Gastroesophageal sphincter (tissue), 3 donors: Measurements from ENCODE around the gene HOXC12.

Source experiments
- POLR2A ChIP-seq, 2 donors: fragments of 450-650 bp; IDR thresholded peaks; one replicate each; pipeline ENCODE4 v1.6.1; 2017; ENCODE audit warnings: antibody characterized with exemption in 2 of 2, mild to moderate bottlenecking in 2 of 2, moderate library complexity in 1 of 2
- TF ChIP-seq, protein P1 (sequence below), 4 experiments: fragments of 200-600 bp in 2 of 4; fragments of 450-650 bp in 2 of 4; sonication (generic) in 1 of 4; IDR thresholded peaks; one replicate each; pipeline ENCODE4 v1.5.1; 2017 to 2019; ENCODE audit warnings: antibody characterized with exemption in 4 of 4, mild to moderate bottlenecking in 2 of 4, moderate library complexity in 2 of 4

DNA sequence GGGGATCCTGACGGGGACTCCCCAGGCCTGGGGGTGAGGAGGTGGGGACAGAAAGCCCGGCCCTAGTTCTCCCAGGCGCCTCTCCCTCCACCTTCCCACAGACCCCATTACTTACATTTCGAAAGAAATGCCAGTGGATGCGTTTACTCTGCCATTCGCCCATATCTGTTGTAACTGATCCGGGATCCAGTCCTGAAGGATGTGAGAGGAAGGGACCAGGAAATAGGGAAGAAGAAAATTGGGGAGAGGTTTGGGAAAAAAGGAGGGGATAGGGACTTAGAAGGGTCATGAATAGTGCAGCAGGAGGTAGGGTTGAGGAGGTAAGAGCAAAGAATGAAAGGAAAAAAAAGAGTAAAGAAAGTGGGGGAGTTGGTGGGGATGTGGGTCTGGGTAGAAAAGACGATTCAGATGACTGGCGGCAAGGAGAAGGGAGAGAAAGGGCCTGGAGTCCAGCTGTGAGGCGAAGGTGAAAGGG lies 1.1 kb downstream of the HOXC12 start:
- TF ChIP-seq, protein P1, sequence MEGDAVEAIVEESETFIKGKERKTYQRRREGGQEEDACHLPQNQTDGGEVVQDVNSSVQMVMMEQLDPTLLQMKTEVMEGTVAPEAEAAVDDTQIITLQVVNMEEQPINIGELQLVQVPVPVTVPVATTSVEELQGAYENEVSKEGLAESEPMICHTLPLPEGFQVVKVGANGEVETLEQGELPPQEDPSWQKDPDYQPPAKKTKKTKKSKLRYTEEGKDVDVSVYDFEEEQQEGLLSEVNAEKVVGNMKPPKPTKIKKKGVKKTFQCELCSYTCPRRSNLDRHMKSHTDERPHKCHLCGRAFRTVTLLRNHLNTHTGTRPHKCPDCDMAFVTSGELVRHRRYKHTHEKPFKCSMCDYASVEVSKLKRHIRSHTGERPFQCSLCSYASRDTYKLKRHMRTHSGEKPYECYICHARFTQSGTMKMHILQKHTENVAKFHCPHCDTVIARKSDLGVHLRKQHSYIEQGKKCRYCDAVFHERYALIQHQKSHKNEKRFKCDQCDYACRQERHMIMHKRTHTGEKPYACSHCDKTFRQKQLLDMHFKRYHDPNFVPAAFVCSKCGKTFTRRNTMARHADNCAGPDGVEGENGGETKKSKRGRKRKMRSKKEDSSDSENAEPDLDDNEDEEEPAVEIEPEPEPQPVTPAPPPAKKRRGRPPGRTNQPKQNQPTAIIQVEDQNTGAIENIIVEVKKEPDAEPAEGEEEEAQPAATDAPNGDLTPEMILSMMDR (IDR thresholded peaks at IDR 0.05): no peak
- TF ChIP-seq POLR2A (IDR thresholded peaks at IDR 0.05): no peak
